ENCODE data around the gene IDUA.

The IDUA gene

DNA sequence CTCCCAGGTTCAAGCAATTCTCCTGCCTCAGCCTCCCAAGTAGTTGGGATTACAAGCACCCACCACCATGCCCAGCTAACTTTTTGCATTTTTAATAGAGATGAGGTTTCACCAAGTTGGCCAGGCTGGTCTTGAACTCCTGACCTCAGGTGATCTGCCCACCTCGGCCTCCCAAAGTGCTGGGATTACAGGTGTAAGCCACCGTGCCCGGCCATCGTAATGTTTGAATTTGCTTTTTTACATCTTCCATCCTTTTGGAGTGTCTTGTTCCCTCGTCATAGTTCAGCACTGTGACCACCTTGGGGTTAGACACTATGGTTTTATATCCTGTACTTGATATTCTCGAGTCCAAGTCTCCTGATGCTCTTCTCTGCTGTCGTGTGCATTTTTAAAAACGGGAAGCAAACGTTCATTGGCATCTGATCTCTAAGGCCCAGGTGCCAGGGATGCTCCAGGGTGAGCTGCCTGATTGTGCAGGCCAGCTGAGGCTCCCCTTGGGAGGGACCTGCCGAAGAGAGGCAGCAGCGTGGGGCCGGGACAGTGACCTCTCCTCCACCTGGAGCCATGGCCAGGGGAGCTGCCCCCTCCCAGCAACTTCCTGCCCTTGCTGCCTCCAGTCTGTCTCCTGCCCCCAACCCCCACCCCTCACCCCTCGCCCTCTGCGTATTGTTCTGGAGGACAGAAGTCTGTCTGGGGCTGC is 30.2 kb upstream of the IDUA start:
- DNase-seq = no peak

DNA sequence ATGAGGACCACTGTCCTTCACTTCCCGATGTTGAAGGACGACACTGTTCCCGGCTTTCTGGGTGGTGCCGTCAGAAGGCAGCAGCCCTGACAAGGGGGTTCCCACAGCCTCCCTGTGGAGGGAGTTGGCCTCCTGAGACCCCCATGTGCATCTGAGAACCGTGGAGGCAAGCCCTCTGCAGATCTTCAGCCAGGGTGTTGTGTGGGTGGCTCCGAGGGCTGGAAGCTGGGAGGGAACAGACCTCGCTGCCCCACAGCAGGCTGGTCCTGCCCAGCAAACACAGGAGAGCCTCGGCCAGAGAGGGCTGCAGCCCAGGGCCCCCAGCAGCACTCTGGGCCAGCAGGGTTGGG is 29.6 kb upstream of the IDUA start:
- no peak for DNase-seq

DNA sequence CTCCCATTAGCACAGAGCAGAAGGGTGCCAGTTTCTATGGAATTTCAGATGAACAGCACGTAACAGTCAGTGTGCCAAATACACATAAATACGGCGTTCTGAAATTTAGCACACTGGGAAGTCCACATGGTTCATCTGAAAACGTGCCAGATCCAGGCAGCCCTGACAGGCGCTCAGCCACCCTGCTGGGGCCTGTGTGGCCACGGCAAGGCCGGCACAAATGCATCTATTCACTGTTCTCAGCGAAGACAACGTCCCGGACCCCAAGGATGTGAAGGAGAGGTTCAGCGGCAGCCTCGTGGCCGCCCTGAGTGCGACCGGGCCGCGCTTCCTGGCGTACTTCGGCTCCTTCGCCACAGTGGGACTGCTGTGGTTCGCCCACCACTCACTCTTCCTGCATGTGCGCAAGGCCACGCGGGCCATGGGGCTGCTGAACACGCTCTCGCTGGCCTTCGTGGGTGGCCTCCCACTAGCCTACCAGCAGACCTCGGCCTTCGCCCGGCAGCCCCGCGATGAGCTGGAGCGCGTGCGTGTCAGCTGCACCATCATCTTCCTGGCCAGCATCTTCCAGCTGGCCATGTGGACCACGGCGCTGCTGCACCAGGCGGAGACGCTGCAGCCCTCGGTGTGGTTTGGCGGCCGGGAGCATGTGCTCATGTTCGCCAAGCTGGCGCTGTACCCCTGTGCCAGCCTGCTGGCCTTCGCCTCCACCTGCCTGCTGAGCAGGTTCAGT is 29.1 kb upstream of the IDUA start:
- DNase-seq = no peak

DNA sequence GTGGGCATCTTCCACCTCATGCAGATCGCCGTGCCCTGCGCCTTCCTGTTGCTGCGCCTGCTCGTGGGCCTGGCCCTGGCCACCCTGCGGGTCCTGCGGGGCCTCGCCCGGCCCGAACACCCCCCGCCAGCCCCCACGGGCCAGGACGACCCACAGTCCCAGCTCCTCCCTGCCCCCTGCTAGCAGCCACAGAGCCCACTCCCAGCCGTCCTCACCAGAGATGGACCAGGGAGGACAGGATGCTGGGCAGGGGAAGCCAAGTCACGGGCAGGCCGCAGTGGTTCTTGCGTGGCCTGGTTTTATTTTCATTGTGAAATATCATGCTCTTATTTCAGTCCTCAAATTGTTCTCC is 28.6 kb upstream of the IDUA start:
- DNase-seq = no peak

DNA sequence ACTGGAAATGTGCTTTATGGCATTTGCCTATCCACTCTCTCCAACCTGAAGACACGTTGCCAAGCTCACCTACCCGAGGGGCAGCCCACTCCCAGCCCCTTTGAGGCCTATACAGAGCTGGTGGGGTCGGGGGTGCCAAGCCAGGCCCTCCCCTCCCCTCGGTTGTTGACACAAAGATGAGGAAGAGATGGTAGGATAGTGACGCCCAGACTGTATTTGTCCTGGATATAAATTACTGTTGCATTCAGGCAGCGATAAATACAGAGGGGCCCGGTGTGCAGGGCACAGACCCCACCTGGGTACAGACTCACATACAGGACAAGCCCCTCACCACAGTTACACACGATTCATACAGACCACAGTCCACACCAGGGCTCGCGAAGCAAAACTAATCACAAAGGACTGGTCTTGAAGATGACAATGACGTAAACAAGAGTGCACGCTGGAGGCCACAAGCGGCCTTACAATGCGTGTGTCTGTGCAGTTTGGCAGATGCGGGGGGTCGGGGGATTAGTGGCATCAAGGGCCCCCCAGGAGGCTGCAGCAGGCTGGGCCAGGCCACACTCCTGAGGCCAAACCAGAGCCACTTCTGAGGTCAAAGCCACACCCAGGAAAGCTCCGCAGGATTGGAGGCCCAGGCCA is 28.0 kb upstream of the IDUA start:
- DNase-seq = no peak

DNA sequence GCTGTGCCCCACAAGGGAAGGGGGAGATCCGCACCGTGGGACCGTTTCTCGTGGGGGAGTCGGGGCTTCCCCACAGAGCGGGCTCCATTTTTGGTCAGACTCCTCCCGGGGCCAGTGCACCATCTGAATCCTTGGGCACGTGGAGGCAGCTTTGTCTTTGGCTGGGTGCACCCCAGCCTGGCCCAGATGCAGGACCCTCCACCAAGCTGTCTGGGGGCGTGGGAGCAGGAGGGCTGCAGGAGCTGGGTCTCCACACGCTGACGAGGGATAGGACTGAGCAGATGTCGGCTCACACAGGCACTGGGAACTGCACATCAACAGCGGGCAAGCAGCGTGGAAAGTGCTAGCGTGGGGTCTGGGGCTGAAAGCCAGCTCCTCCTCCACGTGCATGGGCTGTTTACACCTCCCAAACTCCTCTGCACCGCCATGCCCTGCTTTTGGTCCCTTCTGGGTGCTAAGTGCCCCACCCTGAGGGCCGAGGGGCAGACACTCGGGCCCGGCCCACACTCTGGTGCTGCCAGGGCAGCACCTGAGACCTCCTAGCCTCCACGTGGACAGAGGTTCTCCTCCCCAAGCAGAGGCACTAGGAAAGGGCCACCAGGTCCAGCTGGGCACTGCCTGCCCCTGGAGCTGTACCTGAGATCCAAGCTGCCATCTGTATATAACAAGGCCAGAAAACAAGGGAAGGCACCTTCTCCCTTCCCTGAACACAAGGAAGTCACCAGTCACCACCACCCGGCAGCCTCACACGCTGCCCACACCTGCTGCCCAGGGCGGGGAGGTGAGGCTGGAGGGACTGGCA is 27.3 kb upstream of the IDUA start:
- DNase-seq = no peak

DNA sequence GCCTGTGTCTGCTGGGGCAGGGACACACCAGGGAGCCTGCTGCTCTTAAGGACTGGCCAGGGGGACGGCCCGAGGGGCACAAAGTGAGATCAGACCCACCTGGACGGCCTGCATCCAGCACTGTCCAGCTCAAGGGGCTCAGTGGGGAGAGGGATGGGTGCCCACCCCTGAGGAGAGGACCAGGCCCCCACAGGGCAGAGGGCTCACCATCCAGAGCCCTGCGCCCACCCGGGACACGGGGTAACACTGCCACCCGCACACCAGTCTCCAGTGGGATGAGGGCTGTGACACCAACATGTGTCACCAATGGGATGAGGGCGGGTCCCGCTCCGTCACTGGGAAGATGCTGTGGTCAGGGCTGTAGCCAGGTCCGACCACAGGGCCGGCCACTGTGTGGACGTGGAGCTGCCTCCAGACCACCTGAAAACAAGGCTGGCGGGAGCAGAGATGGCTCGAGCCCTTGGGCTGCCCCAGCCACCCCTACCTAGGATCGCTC is 26.7 kb upstream of the IDUA start:
- DNase-seq = no peak

DNA sequence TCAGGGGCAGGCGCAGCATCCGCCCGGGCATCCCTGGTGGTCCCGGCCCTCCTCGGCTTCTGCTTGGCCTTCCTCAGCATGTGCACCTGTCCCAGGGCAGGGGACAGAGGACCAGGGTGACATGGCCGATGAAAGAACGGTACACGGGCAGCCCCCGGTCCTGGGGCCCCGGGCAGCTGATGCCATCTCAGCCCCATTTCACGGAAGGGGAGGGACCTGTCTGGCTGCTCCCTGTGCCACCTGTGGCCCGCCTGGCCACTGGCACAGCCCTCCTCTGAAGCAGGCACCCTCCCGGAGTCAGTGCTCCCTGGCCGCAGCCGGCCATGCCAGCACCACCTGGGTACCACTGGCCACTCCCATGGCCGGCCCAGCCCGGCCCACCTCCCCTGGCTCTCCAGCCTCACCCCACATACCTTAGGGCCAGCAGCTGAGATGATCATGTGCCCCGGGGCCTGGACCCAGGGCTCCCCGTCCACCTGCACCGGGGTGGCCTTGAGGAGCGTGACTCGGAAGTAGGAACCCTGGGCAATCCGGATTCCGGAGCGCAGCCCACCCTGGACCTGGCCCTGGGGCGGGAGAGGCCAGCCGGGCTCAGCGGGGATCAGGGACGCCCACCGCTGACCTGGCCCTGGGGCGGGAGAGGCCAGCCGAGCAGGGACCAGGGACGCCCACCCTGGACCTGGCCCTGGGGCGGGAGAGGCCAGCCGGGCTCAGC is 26.1 kb upstream of the IDUA start:
- no peak for DNase-seq

DNA sequence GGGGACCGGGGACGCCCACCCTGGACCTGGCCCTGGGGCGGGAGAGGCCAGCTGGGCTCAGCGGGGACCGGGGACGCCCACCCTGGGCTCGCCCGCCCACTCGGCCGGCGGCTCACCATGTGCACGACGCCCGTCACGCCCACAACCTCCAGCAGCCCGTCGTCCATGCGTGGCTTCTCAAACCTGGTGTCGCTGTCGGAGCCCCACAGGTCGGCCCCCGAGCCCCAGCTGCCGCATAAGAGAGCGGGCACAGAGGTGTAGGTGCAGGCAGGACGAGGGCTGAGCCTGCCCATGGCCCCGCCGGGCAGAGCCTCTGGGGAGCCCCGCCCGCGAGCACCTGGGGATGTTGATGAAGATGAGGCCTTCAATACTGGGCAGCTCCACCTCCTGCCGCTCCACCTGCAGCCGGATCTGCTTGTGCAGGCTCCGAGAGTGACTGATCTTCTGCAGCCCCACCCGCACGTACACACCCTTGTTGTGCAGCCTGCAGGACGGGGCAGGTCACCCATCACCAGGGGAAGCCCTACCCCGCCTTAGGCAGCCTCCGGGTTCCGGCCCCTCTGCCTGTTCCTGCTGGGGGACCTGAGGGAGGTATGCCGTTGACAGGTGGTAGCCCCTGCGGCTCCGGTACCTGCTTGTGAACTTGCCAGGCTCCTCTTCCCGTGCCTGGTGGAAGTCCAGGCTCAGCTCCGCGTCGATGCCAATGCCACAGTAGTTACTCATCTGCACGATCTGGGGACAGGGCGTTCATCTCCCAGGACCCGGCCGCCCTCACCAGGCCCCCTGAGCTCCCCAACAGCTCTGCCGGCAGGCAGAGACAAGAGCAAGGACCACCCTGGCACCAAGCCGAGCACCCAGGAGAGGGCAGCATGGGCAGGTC is 25.3 kb upstream of the IDUA start:
- no peak for DNase-seq

DNA sequence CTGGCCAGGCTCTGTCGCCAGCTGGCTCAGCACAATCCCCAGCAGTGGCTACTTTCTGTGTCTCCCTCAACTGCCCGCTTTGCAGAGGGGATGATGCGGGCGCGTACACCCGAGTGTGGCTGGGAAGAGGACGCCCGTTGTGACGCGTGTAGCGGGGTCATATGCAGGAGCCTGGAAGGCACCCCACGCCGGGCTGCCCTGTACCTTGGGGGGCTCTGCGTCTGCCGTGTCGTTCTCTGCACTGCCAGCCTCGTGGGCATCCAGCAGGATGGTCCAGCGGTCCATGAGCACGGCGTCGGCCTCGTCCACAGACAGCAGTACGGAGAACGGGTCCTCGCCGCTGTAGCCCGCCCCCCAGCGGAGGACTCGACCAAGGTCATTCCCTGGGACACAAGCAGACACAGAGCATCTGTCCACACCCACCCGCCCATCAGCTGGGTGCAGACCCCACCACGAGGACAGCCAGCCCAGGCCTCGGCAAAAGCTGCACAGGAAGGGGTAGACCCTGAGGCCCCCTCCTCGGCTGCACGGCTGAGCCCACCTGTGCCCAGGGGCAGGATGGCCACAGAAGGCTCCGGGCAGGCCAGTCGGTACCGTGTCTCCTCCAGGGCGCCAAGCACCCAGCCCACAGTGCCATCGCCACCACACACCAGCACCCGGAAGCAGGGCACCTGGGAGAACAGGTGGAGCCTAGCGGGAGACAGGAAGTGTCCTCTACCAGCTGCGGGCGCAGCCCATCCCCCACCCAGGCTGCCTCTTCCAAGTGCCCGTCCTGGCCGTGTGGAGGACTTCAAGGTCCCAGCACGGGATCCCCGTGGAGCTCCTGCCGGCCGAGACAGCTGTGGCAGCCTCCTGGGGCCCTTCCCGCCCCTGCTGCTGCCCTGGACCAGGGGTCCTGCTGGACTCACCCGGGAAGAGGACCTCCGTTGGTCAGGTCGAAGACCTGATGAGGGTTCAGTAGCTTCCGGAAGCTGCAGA is 24.3 kb upstream of the IDUA start:
- no peak for DNase-seq

DNA sequence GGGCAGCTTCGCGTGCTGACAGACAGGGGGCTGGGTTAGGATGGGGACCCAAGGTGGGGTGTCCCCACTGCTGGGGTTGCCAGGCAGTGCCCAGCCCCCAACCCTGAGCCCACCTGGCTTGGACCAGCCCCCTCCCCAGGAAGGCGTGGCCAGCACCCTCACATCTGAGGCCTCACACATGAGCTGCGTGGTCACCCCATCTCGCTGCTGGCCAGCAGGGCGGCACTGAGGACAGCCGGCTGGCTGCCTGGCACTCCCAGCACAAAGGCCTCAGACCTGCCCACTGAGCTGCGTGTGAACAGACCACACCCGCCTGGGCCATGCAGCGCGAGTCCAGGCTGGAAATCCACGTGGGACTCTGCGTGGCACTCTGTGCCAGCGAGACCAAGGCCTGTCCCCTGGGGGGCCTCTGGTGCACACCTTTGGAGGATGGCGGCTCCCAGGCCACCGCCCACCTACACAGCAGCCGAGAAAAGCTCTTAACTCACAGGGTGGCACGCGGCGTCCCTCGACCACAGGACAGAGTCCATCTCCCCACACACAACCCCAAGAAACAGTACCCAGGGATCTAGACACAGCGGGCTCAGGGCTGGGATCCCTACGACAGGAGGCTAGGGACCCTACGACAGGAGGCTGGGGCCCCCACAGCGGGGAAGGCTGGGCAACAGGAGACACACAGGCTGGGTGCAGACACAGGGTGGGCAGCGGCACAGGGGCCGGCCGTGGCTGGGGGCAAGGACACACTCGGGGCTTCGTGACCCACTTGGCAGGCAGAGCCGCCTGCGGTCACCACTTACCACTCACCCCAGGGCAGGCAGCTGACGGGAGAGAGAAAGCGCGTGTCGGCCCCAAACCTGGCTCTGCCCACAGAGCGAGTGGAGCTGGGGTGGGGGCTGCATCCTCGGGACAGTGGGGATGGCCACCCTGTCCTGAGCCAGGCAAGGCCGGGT is 23.3 kb upstream of the IDUA start:
- no peak for DNase-seq

DNA sequence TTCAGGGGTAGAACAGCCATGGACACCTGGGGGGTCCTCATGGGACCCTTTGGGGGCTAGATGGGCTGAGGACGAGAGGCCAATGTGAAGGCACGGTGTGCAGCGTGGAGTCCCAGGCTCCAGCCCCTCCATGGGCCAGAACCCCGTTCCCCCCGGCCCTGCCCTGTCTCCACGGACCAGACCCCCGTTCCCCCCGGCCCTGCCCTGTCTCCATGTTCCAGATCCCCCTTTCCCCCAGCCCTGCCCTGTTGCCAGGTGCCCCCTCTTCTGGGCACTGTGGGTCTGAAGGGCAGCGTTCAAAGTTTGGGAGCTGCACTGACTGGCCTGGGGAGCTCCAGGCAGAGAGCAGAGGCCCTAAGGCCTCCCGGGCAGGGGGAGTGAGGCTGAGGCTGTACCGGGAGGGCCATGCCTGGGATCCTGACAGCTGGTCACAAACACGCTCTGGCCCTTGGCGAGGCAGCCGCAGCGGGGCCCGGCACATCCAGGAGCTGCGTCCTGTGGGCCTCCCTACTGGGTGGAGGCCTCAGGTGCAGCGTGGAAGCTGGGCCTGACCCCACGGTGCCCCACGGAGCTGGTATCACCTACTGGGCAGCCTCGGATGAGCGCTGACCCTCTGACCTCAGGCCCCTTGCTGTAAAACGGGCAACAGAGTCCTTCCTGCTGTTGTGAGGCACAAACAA is 22.4 kb upstream of the IDUA start:
- DNase-seq = no peak

DNA sequence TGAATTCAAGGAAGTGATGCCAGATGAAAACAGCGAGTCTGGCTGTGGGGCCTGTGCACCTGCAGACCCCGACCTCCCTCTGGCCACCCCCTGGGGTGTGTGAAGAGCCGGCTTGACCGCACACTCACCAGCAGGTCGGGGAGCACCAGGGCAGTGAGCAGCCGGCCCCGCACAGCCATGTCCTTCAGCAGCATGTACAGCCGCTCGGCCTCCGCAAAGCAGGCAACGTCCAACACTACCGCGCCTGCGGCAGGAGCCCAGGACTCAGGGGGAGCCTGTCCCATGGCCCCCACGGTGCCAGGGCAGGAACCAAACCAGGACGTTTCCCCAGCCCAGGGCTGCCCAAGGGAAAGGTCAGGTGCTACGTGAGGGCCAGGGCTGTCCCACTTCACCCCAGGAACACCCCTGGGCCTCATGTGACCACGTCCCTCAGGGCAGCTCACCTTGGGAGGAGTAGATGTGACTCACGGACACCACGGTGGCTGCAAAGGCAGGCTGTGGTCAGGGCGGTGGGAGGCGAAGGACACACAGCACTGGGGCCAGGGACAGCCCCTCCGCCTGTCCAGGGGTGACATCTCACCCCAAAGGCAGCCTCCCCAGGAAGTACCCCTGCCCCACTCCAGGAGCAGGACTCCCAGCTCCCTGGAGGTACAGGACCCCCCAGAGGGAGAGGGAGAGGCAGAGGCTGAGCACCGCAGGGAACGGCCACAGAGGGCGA is 21.6 kb upstream of the IDUA start:
- no peak for DNase-seq

DNA sequence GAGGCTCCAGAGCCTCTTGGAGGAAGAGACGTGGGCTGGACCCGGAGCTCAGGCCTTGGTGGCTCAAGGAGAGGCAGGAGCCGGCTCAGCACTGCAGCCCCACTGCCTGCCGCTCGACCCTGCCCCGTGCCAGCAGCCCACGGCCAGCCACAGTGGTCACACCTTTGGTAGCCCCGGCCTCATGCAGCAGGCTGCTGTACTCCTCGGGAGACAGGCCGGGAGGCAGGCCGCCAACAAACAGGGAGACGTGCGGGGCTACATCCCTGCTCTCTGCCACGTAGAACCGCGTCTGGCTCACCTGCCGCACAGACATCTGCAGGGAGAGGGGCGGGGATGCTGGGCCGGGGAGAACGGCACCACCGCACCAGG is 21.1 kb upstream of the IDUA start:
- no peak for DNase-seq

DNA sequence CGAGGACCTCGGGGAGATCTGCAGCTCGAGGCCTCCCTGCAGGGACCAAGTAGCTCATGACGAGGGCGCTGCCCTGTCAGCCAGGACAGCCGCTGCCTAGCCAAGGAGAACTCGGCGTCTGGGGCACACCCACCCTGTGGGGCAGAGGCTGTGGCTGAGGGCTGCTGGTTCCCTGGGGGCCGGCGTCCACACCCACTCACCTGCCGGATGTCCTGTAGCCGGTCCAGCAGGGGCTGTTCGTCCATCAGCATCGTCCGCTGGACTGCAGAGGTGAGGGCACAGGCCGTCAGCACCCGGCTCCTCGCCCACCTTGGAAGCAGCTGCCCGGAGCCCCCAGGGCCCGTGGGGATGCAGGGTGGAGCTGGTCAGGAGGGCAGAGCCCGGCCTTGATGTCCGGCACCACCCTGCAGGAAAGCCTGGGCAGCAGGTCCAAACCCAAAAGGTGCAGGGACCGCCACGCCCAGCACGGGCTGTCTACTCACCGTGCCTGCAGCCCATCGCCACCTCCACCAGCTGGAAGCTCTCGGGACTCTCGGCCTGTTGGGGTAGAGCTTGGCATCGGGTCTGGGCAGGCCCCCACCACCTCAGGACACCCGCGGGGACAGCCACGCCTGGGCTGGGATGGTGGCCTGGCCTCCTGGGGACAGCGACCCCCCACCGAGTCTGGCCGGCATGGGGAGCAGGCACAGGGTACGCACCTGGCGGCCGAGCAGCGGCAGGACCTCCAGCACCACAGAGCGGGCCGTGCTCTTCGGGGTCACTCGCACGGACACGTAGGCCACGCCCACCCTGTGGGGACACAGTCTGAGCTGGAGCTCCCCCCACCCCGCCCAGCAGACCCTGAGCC is 20.4 kb upstream of the IDUA start:
- DNase-seq = no peak

DNA sequence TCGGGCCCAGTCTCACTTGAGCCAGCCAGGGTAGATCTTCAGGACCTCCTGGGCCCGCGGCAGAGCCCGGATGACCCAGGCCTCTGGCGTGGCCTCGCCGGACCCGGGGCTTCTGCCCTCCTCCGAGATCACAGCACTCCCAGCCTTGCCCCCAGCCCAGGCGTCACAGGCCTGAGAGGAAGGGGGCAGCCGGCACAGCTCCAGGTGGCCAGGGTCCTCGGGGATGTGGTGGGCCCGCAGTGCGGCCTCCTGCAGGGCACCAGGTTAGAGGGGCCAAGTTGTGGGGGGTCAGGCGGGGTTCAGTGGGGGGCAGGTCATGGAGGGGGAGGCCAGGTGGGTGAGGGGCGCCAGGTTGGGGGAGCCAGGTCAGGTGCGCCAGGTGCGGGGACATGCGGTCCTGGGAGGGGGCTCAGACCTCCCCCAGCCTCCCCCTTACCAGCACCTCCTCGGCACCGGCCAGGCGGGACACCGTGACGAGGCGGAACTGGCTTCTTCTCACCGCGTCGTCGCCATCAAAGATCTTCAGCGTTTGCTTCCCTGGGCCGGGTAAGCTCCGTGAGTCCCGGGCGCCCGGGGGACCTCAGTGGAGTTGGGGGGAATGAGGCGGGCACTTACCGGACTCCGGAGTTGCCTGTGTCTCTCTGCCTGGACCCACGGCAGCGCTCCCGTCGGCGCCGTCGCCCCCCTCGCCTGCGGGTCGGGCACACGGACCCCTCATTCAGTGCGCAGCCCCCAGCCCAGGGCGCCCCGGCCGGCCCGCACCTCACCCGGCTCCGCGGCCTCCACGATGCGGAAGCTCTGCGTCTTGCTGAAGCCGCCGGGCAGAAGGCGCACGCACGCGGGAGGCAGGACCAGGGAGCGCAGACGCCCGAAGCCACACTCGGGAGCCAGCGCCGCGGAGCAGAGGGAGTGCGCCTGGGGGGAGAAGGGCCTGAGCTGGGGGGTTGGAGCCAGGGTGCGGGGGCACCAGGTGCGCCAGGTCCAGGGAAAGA is 19.4 kb upstream of the IDUA start:
- DNase-seq = no peak

Data from CD4-positive, alpha-beta T cell treated with Interleukin-4 for 4 hours (primary cell).